Skin of body (tissue), 2 donors: ENCODE data around the gene TBC1D2B. TPM values are rescaled to one million over a fixed set of nuclear protein-coding genes. Genes with fewer than 3 reads are reported as not detected.
A peak's percentile ranks its signal among the peaks of the same experiment; 100 is the strongest.
"Not testable (repeated sequence)": the region's sequence is repeated elsewhere in the genome, so short reads cannot be mapped to it uniquely, and the experiment has no call there.

Experiments
- DNase-seq: peaks from one replicate; lab custom pipeline; 2025; lab: John Stamatoyannopoulos, UW
- total RNA-seq: library from RNA; depleted of rRNA; stranded (reverse); fragments of >200 nt; gene quantifications from one replicate; pipeline ENCODE4 v1.2.3, GENCODE V29; 2014

The TBC1D2B gene
- total RNA-seq, 1 donor from 2014 or later: 67.1 TPM

DNA sequence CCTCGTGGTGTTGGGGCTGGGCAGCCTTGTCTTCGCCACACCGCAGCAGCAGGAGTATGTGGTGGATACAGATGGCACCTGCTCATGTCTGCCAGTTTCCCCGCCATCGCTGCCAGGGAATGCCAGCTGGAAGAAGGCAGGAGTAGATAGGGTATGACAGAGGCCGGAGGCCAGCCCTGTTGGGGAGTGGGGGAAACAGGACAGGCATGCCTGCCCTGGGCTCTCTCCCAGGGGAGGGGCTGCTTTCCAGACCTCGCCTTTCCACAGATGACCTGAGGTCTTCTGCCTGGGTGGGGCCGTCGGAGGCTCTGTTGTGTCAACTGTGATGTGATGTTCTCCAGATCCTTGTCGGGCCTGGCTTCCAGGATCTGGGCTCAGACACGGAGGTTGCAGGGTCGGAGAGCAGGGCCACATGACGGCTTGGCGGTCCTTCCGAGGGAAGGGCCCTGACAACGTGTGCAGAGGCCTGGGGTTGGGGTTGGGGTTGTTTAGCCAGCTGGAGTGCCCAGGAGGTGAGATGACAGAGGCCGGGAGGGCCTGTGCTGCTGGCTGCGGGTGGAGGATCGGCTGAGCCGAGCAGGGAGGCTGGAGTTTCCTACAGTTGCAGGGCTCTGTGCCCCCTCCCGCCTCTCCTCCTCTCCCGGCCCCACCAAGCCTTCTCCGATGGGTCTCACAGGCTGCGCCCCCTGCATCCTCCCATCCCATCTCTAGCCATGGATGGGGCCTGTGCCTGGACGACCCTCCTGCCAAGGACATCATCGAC, 102.0 kb downstream of the TBC1D2B start:
- DNase-seq: no peak

DNA sequence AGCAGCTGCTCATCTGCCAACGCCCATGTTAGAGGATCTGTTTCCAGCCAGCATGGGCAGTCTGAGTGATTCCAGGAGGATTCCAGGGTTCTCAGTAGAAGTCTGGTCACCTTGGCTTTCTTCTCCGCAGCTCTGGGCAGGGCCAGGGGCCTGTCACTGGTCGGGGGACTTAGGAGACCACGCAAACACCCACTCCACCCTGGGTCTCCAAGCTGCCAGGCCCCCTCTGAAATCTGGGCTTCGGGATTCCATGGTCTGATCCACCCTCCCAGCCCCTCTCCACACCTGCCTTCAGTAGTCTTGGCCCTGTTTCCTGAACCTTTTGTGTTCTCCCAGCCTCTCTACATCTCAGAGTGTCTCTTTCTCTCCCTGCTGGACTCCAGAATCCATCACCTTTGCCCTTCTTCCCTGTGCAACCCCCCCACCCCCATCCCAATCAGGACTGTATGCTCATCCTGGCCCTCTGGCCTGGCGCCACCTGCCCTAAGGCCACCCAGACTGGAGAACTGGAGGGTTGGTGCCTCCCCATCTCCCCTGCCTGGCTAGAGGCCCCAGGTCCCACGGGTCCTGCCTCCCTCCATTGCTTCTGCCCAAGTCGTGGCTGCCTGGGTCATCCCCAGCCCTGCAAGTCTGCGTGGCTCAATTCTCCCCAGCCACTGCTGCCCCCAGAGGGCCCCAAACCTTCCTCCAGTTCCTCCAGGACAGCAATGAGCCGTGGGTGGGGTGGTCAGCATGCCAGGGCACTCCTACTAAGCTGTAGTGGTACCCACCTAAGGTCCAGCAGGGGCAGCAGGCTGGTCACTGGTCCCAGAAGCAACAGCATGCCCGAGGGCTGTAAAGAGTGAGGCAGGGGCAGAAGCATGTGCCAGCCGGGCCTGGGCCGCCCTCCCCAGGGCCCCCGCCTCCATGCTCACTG, 102.8 kb downstream of the TBC1D2B start:
- DNase-seq: no peak

DNA sequence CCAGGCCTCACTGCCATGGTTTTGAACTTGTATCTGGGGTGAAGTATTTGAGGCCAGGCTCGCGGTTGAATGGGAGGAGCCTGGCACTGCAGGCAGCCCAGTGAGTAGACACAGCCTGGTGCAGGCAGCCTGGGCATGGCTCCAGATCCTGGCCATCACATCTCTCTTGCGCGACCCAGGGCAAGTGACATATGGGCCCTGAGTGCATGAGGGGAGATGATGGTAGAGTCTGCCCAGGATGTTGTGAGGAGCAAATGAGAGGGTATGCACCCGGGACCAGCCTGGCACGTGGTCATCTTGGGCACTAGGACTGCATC, 103.5 kb downstream of the TBC1D2B start:
- DNase-seq: no peak

DNA sequence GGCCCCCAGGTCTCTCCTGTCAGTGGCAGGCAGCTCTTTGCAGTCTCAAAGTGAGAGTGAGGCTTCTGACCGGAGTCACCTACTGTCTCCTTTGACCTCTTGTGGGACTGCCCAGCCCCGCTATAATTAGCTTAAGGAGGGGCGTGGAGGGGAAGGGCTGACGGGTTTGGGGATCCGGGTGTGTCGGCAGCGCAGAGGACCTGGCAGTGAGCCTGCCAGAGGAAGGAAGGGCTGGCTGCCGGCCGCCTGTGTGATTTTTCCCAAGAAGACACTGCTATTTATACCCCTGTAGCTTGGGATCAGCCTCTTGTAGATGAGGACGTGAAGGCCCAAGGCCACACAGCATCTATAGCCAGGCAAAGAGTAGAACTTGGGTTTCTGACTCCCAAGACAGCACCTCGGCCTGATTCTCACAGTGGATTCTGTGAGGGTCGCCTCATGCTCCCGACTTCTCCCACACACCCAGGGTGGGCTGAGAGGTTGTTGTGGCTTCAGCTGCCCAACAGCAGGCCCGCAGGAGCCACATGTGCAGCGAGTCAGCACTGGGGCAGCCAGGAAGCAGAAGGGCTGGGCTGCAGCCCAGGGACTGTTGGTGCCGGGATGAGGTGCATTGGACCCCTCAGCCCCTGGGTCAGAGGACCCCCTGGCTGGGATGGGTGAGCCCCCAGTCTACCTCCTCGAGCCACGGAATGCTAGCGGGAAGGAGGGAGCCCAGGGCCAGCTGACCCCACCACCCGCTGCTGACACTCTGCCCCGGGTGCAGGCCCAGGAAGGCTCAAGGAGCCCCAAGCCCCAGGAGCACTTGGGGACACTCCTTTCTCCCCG, 104.0 kb downstream of the TBC1D2B start:
- not testable (repeated sequence) for DNase-seq

DNA sequence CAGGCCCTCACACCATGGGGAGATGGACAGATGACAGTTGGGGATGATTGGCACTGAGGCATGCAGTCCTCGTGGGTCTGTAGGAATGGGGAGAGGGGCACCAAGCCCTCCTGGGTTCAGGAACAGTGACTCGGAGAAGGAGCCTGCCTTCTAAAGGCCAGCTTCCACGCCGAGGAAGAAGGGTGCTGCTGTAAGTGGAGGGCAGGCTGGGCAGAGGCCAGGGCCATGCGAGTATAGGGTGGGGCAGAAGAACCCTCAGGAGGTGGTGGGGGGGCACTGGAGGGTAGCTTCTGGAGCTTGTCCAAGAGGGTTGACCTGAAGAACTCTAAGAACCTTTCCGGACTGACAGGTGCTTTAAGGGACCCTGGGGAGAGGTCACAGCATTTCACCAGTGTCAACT, 104.8 kb downstream of the TBC1D2B start:
- DNase-seq: not testable (repeated sequence)

DNA sequence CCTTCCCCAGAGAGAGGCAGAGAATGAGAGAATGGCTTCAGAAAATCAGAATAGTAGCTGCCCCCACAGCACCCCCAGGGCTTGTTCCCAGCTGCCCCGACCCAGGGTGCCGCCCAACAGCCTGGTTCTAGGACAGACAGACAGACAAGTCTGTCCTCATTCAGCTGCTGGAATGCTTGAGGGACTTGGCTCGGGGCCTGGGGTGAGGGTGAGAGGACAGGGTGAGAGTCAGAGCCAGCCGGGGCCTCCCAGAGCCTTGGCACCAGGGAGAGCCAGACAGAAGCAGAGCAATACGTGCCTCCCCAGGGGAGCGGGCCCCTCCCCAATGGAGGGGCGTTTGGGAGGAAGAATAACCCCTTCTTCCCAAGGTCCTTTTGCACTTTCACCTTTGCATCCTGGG, 105.6 kb downstream of the TBC1D2B start:
- not testable (repeated sequence) for DNase-seq

DNA sequence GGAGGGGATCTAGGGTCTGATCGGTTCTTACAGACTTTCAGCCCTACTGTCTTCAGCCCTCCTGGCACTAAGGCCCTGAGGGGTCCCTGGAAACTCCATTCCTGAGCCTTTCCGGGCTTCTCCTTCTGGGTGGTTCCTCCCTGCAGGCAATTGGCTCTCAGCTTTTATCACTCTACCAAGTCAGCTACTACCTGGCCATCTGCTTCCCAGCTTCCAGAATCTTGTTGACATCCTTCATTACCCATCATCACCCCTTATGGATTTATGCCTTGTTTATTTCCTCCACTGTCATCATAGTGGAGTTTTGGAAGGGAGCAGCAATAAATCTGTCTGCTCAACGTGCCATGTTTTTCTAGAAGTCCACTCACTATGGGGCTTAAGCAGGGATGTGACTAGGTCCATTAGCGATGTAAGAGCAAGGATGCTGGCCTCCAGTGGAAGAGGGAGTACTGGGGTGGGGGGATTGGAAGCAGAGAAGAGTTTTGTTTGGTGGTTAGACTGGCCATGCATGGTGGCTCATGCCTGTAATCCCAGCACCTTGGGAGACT, 106.6 kb downstream of the TBC1D2B start:
- not testable (repeated sequence) for DNase-seq

DNA sequence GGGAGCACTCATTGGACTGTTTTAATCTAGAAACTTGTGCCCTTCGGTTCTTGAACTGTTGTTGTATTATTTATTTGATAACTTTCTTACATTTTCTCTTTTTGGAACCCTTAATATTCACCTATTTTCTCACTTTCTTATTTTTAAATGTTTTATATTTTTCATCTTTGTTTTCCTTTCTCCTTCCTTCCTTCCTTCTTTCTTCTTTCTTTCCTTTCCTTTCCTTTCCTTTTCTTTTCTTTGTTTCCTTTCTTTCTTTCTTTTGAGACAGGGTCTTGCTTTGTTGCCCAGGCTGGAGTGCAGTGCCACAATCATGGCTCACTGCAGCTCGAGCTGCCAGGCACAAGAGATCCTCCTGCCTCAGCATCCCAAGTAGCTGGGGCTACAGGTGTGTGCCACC, 108.5 kb downstream of the TBC1D2B start:
- no peak for DNase-seq

DNA sequence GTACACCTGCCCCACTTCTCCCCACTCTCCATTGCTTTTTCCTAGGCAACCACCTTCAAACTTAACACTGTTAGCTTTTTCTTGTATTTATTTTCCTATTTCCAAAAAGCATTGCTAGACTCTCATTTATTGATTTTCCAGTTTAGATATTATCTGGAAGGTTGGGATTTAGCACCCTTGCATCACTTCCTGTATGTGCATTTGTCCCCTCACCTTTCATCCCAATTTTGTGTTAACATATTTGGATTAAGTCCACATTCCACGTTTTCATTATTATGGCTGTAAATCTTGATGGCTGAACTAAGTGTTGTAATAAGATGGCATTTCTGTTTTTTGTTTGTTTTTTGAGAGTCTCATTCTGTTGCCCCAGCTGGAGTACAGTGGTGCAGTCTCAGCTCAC, 109.7 kb downstream of the TBC1D2B start:
- no peak for DNase-seq

DNA sequence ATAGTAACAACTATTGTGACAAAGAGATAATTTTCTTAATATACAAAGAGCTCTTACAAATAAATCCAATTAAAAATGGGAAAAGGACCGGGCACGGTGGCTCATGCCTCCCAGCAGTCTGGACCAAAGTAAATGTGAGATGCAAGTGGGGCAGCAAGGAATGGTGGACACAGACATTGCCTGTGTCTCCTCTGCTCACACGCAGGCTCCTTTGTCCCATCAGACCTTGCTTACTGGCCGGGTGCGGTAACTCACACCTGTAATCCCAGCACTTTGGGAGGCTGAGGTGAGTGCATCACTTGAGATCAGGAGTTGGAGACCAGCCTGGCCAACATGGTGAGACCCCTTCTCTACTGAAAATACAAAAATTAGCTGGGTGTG, 110.3 kb downstream of the TBC1D2B start:
- not testable (repeated sequence) for DNase-seq

DNA sequence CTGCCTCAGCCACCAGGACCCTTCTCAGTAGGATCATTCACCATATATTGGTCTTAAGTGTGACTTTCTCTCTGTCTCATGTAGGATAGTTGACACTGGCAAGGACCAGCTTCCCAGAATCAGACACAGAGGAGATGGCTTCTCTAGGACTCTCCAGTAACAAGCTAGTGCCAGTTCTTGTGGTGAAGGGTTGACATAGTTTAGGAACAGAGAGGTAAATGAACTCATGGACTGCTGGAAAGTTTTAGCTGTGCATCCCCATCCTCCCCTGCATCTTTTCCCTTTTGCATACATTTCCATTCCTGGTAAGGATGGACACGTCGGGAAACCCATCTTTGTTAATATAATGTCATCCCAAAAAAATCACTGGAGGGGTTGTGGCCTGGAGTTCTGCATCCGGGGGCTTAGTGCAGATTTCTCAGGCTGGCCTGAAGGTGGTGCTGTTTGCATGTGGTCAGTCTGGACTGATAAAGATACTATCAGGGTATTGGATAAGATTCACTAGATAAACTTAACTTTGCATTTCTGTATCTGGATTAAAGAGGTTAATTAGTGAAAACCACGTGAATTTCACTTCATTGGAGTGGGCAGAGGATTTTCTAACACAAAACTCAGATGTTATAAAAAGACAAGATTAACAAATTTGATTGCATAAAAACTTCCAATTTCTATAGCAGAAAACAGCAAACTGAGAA, 110.8 kb downstream of the TBC1D2B start:
- DNase-seq: no peak

DNA sequence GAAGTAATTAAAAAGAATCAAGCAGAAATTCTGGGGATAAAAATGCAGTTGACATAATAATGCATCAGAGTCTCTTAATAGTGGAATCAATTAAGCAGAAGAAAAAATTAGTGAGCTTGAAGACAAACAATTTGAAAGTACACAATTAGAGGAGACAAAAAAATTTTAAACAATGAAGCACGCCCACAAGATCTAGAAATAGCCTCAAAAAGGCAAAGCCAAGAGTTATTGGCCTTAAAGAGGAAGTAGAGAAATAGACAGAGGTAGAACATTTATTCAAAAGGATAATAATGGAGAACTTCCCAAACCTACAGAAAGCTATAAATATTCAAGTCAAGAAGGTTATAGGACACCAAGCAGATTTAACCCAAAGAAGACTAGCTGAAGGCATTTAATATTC, 113.3 kb downstream of the TBC1D2B start:
- DNase-seq: no peak

DNA sequence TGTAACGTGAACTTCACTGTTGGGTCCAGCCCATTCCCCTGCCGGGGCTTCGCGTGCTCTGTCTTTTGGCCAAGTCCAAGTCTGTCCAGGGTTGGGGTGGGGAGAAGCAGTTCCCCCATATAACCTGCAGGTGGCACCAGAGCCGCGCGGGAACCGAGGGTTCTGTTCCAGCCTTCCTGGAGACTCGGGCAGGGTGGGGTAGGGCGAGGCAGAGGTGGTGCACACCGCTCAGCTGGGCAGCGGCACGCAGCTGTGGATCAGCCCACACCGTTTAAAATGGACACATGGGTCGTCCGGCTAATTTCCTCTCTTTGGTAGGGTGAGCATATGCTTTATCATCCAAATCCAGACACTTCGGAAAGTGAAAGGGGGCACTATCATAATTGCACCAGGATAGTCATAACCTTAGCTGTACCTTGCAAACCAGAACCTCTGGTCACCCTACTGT, 118.1 kb downstream of the TBC1D2B start:
- peak; percentile 63 for DNase-seq

DNA sequence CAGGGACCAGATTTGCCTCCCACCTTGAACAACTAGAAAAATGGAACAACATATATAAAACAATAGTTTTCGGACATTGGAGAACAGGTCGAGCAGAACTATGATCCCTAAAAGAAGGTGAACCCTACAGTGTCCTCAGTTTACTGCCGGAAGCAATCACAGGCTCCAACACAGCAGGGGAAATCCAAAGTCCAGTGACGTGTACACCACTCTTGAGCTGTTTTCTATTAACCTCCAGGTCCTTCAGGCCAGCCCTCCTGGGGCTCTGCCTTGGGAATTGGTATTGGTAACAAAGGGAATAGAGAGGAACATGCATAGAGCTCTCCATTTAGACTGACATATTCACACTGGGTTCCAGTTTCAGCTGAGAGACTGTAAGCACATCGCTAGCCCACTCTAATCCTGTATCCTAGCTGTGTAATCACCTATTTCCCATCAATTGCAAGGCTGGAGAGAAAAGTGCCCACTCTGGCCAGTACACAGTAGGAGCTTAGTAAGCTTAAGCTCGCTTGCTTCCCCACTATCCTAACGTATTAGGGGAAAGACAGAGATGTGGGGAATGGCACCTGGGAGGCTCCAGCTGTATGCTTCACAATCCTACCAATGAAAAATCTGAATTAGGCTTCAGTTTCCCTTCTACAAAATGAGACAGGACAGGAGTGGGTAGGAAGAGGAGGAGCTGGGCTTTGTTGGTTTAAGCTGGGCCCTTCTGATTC, 118.6 kb downstream of the TBC1D2B start:
- not testable (repeated sequence) for DNase-seq

DNA sequence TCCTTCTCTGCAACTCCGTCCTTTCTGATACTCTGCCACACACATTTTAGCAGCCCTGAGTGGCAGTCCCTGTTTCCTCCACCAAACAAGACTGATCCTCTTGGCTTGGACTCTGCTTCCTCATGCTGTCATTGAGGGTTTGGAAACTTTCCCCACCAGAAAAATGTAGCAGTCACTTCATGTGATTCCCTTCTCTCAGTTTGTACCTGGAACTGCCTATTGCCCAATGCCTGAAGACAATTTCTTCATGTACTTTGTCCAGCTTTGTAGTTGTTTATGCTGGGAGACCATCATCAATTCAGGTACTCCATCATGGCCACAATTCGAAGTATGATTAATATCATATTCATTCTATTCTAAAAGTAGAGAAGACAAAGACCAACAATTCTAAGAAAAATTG, 119.5 kb downstream of the TBC1D2B start:
- DNase-seq: not testable (repeated sequence)

DNA sequence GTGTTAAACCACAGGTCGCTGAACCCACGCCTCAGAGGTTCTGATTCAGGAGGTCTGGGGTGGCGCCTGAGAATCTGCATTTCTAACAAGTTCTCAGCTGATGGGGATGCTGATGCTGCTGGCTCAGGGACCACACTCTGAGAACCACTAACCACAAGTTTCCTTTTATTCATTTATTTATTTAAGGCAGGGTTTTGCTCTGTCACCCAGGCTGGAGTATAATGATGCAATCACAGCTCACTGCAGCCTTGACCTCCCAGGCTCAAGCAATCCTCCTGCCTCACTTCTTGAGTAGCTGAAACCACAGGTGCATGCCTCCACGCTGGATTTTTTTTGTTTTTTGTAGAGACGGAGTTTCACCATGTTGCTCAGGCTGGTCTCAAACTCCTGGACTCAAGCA, 123.6 kb downstream of the TBC1D2B start:
- not testable (repeated sequence) for DNase-seq

DNA sequence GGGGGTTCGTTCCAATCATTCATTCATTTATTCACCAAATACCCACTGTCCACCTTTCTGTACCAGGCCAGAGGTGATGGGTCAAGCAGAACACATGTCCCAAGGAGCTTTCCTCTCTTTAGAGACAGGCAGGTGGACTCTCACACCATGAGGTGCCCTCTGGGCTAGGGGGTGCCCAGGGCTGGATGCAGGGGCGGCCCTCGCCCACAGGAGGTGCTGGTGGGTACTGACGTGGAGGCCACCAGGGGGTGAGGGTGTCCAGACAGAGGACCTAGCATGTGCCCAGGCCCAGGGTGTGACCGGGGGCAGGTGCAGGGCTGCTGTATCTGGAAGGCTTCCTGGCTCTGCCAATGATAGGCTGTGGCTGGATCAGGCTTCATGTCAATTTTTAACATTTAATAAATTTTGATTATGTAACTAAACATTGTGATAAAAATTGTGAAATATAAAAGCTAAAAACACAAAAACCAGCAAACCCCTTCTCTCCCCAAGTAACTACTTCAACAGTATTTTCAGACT, 124.5 kb downstream of the TBC1D2B start:
- DNase-seq: not testable (repeated sequence)

DNA sequence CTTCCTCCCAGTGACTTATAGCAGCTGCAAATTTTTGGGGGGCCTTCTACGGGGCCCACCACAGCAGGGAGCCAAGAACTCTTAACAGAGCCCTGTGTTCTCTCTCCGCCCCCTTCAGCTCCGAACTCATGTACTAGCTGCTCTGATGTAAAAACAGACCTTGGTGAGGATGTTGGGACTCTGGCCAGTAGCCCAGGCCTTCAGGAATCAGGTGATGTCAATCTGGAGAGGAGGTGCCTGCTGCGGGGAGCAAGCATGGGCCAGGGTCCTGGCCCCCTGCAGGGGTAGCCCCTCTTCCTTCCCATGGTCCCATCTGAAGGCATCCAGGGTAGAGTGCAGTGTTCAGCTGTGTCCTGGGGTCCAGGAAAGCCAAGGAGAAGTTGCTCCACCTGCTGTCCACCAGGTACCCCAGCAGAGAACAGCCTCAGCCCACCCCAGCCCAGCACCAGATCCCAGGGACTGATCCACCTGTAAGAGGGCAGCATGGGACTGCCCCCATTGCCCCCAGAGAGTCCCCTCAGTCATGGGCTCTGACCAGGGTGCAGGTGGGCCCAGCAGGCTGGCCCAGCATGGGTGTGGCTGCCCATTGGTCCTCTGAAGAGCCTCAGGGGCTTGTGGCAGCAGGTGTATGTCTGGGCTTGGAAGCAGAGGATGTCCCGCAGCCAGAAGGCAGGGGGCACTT, 126.3 kb downstream of the TBC1D2B start:
- DNase-seq: not testable (repeated sequence)

DNA sequence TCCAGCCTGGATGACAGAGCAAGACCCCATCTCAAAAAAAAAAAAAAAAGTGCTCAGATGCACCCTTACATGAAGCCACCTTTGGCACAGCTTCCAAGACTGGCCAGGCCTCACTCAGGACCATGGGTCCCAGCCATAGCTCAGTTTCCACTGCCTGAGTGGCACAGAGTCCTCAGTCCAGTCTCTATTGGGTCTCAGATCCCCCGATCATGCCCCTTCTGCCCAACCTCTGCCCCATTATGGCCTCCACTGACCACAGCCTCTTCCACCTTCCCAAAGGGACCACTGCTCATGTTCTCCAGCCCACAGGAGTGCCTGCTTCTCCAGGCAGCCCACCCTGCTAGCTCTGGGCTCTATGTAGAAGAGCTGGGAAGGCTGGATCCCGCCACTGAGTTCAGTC, 127.0 kb downstream of the TBC1D2B start:
- DNase-seq: not testable (repeated sequence)
